Stimulated activated CD4-positive, alpha-beta T cell treated with anti-CD3 and anti-CD28 coated beads, TNF-alpha, amount 100 ng/mL, for 24 hours (primary cell): ENCODE results near the gene PPIL4.
A peak's percentile ranks its signal among the peaks of the same experiment; 100 is the strongest.
"Not testable (repeated sequence)": the region's sequence is repeated elsewhere in the genome, so short reads cannot be mapped to it uniquely, and the experiment has no call there.

Experiments used
- DNase-seq, 3 experiments: peaks; one replicate each; pipeline ENCODE4 v3.0.0-alpha.2; 2020; ENCODE audit warnings: low read depth in 3 of 3

Gene PPIL4

DNA sequence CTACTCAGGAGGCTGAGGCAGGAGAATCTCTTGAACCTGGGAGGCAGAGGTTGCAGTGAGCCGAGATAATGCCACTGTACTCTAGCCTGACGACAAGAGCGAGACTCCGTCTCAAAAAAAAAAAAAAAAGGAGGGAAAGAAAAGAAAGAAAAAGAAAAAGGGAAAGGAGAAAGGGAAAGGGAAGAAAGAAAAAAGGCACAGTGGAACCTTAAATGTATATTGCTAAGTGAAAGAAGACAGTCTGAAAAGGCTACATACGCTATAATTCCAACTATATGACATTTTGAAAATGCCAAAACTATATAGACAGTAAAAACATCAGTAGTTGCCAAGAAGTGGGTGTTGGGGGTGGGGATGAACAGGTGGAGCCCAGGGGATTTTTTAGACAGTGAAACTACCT, 16.2 kb downstream of the PPIL4 start:
- DNase-seq: no peak

DNA sequence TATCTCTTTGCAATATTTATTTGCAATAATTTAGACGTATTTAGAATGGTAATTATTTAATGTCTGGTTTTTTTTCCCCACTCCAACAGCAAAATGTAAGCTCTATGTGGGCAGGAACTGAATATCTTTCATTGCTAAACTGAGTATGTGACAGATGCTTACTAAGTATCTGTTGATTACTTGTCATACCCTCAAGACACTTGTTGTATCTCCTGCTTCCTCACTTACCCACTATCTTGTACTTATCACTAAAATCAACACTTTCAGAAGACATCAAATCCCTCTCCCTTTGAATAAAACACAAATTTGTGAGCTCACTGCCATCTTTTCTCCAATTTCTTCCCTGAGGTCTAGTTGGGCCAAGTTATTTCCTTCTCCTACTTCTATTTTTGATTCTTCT, 30.3 kb downstream of the PPIL4 start:
- DNase-seq: no peak

DNA sequence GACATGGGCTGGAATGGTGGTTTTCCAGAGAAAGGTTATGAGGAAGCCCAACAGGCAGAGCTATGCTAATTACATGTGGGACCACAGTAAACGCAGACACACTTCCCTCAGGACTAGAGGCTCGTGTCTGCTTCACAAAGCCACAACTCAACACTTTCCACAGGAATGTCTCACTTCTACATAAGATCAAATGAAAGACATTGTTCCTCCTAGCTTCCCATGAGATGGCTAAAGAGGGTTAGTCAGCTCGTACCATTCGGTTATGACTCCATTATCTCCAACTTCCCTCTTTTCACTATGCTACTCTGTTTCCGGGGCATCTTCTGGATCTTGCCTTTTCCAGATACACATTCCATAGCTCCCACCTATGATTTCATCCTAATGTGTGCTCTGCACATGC, 31.9 kb downstream of the PPIL4 start:
- DNase-seq: no peak

DNA sequence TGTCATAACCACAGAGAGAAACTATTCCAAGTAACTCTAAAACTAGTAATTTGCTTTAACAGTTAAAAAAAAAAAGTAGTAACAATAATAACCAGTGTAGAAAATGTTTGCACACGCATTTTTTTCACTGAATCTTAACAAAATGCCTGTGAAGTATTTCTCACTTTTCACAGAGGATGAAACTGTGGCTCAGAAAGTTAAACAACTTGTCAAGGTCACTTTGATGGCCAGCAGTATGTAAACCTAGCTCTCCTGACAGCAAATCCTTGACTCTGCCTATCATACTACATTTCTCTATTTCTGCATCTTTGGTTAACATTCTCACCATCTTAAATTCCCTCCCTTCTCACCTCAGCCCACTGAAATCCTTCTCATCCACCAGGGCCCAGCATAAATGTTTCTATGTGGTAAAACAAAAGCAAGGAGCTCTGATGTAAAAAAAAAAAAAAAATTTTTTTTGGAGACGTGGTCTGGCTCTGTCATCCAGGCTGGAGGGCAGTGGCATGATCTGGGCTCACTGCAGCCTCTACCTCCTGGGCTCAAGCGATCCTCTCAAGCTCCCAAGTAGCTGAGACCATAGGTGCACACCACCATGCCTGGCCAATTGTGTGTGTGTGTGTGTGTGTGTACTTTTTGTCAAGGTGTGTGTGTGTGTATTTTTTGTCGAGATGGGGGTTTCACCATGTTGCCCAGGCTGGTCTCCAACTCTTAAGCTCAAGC, 34.9 kb downstream of the PPIL4 start:
- DNase-seq: no peak

DNA sequence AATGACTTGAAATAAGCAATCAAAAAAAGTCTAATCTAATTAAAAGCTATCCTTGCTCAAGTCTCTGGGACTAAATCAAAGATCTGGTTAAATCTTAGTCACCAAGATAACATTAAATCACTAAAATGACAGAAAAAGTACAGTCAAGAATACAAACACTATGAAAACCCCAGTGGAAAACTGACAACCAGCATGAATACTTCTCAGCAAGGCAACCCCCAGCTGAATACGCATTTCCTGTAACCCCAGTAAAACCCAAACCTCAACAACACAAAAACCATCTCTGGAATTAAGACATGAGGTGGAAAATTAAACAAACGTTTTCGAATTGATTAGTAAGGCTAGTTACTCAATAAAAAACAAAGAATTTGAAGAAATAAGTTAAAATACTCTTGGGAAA, 37.4 kb downstream of the PPIL4 start:
- no peak for DNase-seq

DNA sequence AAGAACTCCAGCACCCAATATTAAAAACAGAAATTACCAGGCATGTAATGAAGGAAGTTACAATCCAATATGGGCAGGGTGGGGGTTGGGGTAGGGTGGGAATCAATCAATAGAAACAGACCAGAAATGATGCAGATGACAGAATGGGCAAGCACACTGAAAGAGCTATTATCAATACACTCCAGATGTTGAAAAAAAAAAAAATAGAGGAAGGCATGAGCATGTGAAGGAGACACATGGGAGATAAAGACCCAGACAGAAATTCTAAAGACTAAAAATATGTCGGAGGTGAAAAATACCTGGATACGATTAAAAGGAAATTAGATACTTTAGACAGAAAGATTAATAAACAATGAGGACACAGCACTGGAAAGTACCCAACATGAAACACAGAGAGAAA, 42.0 kb downstream of the PPIL4 start:
- DNase-seq: no peak

DNA sequence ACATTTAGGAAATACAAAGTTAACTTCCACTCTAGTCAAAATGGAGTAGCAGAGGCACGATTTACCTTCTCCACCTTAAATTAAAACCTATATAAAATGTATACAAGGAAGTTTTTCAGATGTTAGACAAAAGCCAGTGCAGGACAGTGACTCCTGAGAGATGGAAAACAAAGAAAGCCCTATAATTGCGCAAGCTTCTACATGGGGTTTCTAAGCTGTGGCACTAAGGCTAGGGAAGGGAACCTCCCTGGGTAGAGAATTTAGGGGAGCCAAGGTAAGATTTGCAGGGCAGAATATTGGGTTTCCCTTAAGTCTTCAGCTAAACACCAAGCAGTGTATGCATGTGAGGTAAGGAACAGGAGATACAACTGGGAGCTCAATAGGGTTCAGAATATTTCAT, 42.6 kb downstream of the PPIL4 start:
- DNase-seq: no peak

DNA sequence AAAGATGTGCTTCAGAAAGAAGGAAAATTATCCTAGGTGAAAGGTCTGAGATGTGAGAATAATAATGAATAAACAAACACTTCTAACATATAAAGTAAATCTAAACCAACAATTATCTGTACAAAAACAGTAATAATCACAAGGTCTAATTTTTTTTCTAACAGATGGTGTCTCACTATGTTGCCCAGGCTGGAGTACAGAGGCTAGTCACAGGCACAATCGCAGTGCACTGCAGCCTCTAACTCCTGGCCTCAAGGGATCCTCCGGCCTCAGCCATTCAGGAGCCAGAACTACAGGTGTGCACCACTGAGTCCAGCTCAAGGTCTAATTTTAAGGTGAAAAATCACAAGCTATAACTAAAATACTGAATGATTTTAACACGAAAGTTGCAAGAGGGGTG, 44.1 kb downstream of the PPIL4 start:
- no peak for DNase-seq

DNA sequence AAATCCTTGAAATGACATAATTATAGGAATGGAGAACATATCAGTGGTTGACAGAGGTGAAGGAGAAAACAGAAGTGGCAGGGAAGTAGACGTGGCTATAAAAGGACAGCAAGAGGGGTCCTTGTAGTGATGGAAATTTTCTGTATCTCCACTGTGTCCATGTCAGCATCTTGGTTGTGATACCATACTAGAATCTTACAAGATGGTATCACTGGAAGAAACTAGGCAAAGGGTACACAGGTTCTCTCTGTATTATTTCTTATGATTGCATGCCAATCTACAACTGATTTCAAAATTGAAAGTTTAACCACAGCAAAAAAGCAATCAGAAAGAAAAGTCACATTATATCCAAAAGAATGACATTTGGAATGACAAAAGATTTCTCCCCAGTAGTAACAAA, 44.6 kb downstream of the PPIL4 start:
- no peak for DNase-seq

DNA sequence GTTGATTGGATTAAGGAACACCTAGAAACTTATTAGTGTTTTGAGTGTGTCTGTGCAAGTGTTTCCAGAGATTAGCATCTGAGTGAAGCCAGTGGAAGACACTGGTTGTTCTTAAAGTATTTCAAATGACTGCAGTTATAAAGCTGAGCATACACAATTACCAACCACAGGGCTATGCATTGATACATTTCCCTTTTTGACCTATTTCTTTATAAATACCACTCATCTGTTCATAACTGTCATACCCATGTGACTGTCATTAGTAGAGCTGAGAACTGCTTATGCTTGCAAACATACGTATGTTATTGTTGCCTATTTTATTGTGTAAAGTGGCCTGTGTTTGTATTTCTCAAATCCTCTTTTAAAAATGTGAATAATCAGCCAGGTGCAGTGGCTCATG, 45.7 kb downstream of the PPIL4 start:
- no peak for DNase-seq

DNA sequence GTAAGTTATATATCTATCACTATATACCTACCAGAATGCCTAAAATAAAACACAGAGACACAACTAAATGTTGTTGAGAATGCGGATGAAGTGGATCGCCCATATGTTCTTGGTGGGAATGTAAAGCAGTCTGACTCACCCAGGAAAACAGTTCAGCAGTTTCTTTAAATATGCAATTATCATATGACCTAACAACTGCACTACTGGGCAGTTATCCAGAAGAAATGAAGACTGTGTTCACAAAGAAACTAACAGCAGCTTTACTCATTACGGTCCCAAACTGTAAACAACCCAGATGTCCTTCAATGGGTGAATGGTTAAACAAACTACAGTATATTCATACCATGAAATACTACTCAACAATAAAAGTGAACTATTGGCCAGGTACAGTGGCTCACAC, 46.8 kb downstream of the PPIL4 start:
- no peak for DNase-seq

DNA sequence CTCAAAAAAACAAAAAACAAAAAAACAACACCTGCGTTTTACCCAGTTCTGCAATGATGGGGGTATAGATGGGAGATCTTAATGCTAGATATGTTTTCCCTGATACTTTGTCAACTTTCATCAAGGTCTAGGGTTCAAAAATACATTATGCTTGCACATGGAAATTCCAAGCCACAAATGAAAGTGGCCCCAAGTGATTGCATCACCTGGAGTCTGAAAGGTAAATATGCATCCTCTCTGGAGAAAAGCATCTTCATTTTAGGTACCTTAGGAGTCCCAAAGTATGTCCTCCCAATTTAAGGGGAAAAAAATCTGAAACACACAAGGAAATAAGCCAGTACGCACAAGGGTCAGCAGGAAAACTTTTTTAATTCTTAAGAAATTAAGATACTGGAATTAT, 48.5 kb downstream of the PPIL4 start:
- DNase-seq: no peak

DNA sequence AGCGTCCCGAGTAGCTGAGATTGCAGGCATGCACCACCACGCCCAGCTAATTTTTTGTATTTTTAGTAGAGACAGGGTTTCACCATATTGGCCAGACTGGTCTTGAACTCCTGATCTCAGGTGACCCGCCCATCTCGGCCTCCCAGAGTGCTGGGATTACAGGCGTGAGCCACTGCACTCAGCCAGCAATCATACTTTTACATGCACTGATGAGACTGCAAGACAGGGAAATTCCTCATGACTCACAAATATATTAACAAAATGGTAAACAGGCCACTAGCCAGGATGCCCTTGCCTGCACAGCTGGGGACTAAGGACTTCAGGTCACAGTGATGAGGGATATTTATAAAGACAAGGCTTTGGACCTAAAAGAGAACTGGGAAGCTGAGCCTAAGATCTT, 49.2 kb downstream of the PPIL4 start:
- DNase-seq: not testable (repeated sequence)

DNA sequence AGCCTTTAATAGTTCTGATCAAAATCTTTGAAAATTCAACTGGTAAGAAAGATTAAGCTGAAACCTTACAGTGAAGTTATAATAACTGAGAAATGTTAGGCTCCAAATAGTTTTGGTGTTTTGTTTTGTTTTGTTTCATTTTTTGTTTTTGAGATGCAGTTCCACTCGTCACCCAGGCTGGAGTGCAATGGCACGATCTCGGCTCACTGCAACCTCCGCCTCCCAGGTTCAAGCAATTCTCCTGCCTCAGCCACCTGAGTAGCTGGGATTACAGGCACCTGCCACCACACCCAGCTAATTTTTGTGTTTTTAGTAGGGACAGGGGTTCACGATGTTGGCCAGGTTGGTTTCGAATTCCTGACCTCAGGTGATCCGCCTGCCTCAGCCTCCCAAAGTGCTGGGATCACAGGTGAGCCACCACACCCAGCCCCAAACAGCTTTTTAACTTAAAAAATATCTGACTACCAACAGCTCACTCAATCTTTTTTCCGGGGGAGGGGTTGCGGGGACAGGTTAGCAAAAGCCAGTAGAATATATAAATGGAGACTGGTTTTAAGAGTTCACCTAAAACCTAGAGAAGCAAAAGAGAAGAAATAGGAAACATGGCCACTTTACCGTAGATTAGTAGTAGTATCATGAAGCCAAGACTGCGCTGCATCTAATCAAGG, 50.4 kb downstream of the PPIL4 start:
- DNase-seq: not testable (repeated sequence)

DNA sequence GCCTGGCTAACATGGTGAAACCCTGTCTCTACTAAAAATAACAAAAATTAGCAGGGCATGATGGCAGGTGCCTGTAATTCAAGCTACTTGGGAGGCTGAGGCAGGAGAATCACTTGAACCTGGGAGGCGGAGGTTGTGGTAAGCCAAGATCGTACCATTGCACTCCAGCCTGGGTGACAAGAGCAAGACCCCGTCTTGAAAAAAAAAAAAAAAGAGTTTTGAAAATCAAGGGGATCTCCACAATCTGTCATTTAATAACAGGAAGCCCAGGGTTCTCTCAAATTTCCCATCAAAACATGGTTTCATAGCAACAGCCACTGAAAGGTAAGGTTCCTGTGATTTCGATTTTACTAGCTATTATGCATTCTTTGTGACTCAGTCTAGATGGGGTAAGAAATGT, 51.0 kb downstream of the PPIL4 start:
- not testable (repeated sequence) for DNase-seq

DNA sequence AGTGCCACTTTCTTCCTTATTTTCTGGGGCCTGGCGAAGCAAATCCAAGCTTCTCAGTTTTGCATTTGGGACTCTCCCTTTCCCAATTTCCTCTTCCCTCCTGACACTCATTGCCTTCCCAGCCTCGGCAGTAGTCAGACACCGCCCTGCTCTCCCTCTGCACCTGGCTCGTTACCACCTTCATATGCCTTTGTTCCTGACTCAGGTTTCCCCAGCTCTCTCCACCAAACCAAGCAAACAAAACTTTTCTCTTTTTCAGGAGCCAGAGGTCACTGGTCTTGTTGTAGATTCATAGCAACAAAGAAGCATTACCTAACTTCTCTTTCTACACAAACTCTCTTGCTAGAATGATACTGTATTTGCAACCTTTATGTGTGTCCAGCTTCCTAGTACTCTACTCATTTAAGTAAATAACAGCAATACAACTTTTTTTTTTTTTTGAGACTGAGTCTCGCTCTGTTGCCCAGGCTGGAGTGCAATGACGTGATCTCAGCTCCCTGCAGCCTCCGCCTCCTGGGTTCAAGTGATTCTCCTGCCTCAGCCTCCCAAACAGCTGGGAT, 52.0 kb downstream of the PPIL4 start:
- no peak for DNase-seq

DNA sequence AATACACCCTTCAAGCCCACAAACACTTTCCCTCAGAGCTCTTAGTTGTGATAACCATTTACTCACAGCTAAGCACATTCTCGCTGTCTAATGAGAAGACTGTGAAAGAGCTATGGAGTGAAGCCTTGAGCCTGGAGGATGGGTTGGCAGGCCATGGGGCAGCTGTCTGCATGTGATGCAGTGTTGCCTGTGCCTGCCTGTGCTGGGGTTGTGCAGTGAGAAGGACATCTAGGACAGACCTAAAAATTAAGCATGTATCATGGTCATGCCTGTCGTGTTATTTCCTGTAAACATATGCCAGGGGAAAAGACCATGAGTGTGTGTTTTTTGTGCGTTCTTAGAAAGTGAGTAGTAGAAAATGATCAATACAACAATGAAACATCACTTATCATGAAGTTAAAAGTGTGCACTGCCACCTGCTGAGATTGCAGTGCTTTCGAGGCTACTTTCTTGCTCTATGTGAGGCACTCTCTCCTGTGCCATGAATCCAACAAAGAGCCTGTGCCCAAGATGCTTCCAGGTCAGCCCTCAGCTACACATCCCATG, 53.0 kb downstream of the PPIL4 start:
- DNase-seq: no peak

DNA sequence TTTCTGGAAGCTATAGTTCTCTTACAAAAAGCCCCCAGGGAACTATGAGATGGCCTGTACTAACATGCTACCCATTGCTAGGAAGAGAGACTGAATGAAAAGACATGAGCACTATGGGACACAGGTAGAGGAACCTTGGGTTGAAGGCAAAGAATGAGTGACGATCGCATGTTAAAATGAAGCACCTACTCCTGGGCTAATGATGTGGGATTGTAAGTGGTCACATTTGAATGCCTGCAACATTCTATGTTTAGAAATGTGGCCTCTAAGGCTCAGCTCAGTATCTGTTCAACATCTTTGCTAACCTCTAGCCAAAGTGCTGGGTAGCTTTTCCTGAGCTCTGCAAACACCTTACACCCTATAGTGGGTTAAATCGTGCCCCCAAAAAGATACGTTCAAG, 55.9 kb downstream of the PPIL4 start:
- DNase-seq: no peak

DNA sequence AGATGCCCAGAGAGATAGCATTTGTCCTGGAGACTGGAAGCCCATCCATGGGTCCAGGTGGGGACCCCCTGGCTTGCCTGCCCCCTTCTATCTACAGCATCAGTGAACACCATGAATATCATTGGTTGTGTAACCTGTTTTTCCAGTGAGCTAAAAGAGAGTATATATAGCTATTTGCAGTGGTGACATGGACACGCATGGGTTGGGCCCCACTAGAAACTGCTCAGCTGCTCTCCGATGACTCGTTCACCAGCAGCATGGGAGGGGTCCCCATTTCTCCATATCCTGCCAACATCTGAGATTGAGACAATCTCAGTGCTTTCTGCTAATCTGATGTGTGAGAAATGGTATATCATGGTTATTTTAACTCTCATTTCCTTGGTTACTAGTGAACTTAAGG, 57.0 kb downstream of the PPIL4 start:
- no peak for DNase-seq

DNA sequence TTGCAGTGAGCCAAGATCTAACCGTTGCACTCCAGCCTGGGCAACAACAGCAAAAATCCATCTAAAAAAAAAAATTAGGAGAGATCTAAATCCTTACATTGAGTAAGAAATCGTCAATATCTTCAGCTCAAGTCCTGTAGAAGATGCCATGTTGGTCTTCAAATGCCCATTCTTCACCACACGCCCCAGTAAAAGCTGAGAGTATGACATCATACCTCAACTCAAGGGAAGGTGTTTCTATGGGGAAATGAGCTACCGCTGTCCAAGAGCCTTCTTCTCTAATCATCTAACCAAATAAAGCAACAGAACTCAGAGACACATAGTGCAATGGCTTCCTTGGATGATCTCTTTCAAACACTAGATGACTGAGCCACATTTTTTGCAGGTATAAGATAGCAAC, 58.5 kb downstream of the PPIL4 start:
- DNase-seq: no peak

DNA sequence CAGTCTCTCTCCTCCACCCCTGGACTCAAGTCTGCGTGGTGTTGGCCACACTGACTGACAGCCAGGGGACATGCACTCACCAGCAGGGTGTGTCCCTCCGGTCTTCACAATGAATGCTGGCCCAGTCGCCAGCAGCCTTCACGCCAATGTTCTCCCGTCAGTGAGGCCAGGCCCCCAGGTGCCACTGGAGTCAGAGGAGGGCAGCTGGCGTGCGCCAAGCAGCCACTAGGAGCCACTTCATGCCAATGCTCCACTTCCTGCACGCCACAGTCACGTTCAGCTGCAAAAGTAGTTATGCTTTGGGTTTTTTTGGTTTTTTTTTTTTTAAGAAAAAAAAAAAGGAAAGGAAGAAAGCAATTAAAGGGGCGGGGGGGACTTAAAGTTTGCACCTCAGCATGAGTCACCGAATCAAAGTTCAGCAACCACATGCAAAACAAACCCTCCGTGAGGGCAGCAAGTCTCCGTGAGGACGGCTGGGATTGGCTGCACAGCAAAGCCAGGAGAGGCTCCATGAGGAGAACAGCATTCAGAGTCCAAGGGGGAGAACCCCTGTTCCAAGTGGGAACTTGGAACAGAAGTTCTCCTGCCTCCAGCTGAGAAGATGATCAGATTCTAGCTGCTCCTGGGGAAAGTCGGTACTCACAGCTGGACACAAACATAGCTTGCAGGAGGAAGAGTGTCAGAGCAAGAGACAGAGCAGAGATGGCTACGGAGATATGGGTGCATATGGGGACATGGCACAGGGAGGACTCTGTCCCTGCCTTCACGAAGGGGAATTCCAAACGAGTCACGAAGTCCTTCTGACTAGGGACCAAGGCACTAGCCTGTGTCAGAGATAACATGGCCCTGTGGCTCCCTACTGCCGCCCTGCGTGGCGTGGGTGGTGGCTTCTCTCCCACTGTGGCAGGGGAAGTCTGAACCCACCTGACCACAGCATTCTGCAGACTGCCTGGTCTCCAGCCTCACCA, 60.8 kb downstream of the PPIL4 start, which contains the start of gene ZC3H12D:
Gene ZC3H12D, minus strand, starts transcription at position 282 of the 968 bp plus-strand sequence. CDS start 10,471 bp downstream, outside the sequence.
- DNase-seq: peak; percentile 58 to 73 (median 64)
